WTC11 (cell line): ENCODE measurements around the gene EFNA5.

Experiments
- GTF2I ChIP-seq: fragments of 250-450 bp; sonication (Bioruptor Pico); conservative IDR thresholded peaks from 2 replicates; pipeline ENCODE4 v1.4.0; 2021; ENCODE audit warnings: mild to moderate bottlenecking
- HMGA2 ChIP-seq: fragments of 250-450 bp; sonication (Bioruptor Pico); IDR thresholded peaks from 2 replicates; pipeline ENCODE4 v1.4.0; 2021; ENCODE audit warnings: mild to moderate bottlenecking, moderate library complexity
- IRF2 ChIP-seq: sonication (generic); formaldehyde crosslinking; IDR thresholded peaks from 2 replicates; pipeline ENCODE4 v1.8.0; 2022; ENCODE audit warnings: low read depth, missing genetic modification reagents, borderline replicate concordance
- NFE2L1 ChIP-seq: sonication (generic); formaldehyde crosslinking; IDR thresholded peaks from 2 replicates; pipeline ENCODE4 v1.8.1; 2023; ENCODE audit warnings: missing genetic modification reagents
- NFYB ChIP-seq: sonication (generic); formaldehyde crosslinking; conservative IDR thresholded peaks from 2 replicates; pipeline ENCODE4 v1.8.0; 2022; ENCODE audit warnings: low read depth, missing genetic modification reagents
- ZMAT4 ChIP-seq: fragments of 250-450 bp; sonication (Bioruptor Pico); IDR thresholded peaks from 2 replicates; pipeline ENCODE4 v1.9.0; 2021; ENCODE audit warnings: mild to moderate bottlenecking
- ZNF121 ChIP-seq: sonication (generic); formaldehyde crosslinking; IDR thresholded peaks from 2 replicates; pipeline ENCODE4 v1.8.0; 2023; ENCODE audit warnings: missing genetic modification reagents
- TF ChIP-seq, protein P1 (sequence below): fragments of 200-600 bp; IDR thresholded peaks from 2 replicates; pipeline ENCODE4 v1.8.0; 2022; ENCODE audit warnings: antibody characterized with exemption
- TF ChIP-seq, protein P2 (sequence below): sonication (generic); formaldehyde crosslinking; IDR thresholded peaks from 2 replicates; pipeline ENCODE4 v1.8.1; 2023; ENCODE audit warnings: mild to moderate bottlenecking, missing genetic modification reagents, moderate library complexity
- TF ChIP-seq, protein P3 (sequence below): sonication (generic); formaldehyde crosslinking; IDR thresholded peaks from 2 replicates; pipeline ENCODE4 v1.8.1; 2022; ENCODE audit warnings: mild to moderate bottlenecking, moderate library complexity, missing genetic modification reagents

DNA sequence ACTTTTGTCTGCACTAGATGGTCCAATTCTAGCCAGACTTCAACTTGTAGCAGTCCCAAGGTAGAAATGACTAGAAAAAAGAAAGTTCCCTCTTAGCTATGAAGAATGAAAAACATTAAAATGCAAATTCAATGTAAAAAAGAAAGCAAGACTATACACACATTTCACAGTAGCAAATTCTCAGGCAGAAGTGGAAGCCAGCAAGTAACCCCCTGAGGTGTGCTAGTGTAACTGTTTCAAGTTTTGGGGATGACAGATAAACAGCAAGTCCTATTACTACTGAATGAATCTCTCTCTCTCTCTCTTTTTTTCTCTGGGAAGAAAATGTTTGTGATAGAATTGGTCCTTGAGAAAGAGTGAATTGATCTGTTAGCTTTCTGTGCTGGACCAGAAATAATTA is 185.6 kb downstream of the EFNA5 start:
- TF ChIP-seq, protein P1, sequence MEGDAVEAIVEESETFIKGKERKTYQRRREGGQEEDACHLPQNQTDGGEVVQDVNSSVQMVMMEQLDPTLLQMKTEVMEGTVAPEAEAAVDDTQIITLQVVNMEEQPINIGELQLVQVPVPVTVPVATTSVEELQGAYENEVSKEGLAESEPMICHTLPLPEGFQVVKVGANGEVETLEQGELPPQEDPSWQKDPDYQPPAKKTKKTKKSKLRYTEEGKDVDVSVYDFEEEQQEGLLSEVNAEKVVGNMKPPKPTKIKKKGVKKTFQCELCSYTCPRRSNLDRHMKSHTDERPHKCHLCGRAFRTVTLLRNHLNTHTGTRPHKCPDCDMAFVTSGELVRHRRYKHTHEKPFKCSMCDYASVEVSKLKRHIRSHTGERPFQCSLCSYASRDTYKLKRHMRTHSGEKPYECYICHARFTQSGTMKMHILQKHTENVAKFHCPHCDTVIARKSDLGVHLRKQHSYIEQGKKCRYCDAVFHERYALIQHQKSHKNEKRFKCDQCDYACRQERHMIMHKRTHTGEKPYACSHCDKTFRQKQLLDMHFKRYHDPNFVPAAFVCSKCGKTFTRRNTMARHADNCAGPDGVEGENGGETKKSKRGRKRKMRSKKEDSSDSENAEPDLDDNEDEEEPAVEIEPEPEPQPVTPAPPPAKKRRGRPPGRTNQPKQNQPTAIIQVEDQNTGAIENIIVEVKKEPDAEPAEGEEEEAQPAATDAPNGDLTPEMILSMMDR = no peak
- TF ChIP-seq HMGA2 (CRISPR knock-in tag) (no peak), NFE2L1 (CRISPR knock-in tag) (no peak), IRF2 (no peak), ZNF121 (CRISPR knock-in tag) (no peak), GTF2I (CRISPR knock-in tag) (no peak), ZMAT4 (no peak), NFYB (CRISPR knock-in tag) (no peak)
- TF ChIP-seq, protein P2, sequence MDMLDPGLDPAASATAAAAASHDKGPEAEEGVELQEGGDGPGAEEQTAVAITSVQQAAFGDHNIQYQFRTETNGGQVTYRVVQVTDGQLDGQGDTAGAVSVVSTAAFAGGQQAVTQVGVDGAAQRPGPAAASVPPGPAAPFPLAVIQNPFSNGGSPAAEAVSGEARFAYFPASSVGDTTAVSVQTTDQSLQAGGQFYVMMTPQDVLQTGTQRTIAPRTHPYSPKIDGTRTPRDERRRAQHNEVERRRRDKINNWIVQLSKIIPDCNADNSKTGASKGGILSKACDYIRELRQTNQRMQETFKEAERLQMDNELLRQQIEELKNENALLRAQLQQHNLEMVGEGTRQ = no peak
- TF ChIP-seq, protein P3, sequence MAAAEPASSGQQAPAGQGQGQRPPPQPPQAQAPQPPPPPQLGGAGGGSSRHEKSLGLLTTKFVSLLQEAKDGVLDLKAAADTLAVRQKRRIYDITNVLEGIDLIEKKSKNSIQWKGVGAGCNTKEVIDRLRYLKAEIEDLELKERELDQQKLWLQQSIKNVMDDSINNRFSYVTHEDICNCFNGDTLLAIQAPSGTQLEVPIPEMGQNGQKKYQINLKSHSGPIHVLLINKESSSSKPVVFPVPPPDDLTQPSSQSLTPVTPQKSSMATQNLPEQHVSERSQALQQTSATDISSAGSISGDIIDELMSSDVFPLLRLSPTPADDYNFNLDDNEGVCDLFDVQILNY (CRISPR knock-in tag) = no peak
